RWPE2 (cell line): ENCODE measurements around the gene FGF18.

ENCODE experiments used
- ATAC-seq: fragments of 200-7000 bp; cut with Tn5 transposase; 3 replicates; pipeline ENCODE4 v1.9.1; 2021; ENCODE audit warnings: low read depth
- DNase-seq: peaks from one replicate; pipeline ENCODE4 v3.0.0-alpha.2; 2020; ENCODE audit warnings: low spot score
- H3K27ac ChIP-seq: fragments of 450-650 bp; 2 replicates; pipeline ENCODE4 v1.5.1; 2017; ENCODE audit warnings: mild to moderate bottlenecking; ENCODE audit not compliant: poor library complexity, severe bottlenecking
- H3K27me3 ChIP-seq: fragments of 250-450 bp; sonication (Bioruptor Pico); 2 replicates; pipeline ENCODE4 v1.5.1; 2021; ENCODE audit warnings: mild to moderate bottlenecking, moderate library complexity; ENCODE audit not compliant: insufficient read depth, poor library complexity, severe bottlenecking
- H3K36me3 ChIP-seq: fragments of 250-450 bp; sonication (Bioruptor Pico); 2 replicates; pipeline ENCODE4 v1.5.1; 2020; ENCODE audit warnings: low read depth, mild to moderate bottlenecking, moderate library complexity
- H3K4me1 ChIP-seq: fragments of 250-450 bp; sonication (Bioruptor Pico); 2 replicates; pipeline ENCODE4 v1.5.1; 2021; ENCODE audit warnings: mild to moderate bottlenecking, moderate library complexity; ENCODE audit not compliant: insufficient read depth, poor library complexity, severe bottlenecking
- H3K4me3 ChIP-seq: fragments of 250-450 bp; sonication (Bioruptor Pico); 2 replicates; pipeline ENCODE4 v1.5.1; 2021; ENCODE audit warnings: mild to moderate bottlenecking, moderate library complexity; ENCODE audit not compliant: severe bottlenecking
- H3K9me3 ChIP-seq: fragments of 250-450 bp; sonication (Bioruptor Pico); 2 replicates; pipeline ENCODE4 v1.5.1; 2021; ENCODE audit warnings: mild to moderate bottlenecking, moderate library complexity; ENCODE audit not compliant: severe bottlenecking
- CTCF ChIP-seq: fragments of 450-650 bp; IDR thresholded peaks from one replicate; pipeline ENCODE4 v1.5.1; 2017; ENCODE audit warnings: mild to moderate bottlenecking, moderate library complexity; ENCODE audit not compliant: poor library complexity, severe bottlenecking

Gene FGF18

GRCh38 chr5:171462136-171462927 lies 42.9 kb downstream of the FGF18 start:
- no peaks in the 10 kb centered on the region for H3K4me1 ChIP-seq

GRCh38 chr5:171462928-171463861 lies 43.7 kb downstream of the FGF18 start:
- ATAC-seq (no peak), DNase-seq (no peak)
- no peak overlapping the region for H3K27ac ChIP-seq
- H3K9me3 ChIP-seq = no peaks in the 10 kb centered on the region
- no peaks in the 10 kb centered on the region for H3K4me1 ChIP-seq
- H3K36me3 ChIP-seq = no peaks in the 10 kb centered on the region
- TF ChIP-seq CTCF = no peak
- no peaks in the 10 kb centered on the region for H3K27me3 ChIP-seq
- H3K4me3 ChIP-seq = no peak overlapping the region

More at GRCh38 chr5:171462136-171462927, 42.9 kb downstream of the FGF18 start:
- no peak overlapping the region for H3K27ac ChIP-seq
- DNase-seq (no peak), ATAC-seq (no peak)
- H3K36me3 ChIP-seq = no peaks in the 10 kb centered on the region
- no peaks in the 10 kb centered on the region for H3K9me3 ChIP-seq
- TF ChIP-seq CTCF = no peak
- no peak overlapping the region for H3K4me3 ChIP-seq
- H3K27me3 ChIP-seq = no peaks in the 10 kb centered on the region

- H3K9me3 ChIP-seq = no peaks in the 10 kb centered on the region
- no peak for TF ChIP-seq CTCF
- no peaks in the 10 kb centered on the region for H3K4me1 ChIP-seq
- ATAC-seq (no peak), DNase-seq (no peak)
- H3K36me3 ChIP-seq = no peaks in the 10 kb centered on the region
- H3K27ac ChIP-seq = no peak overlapping the region
- no peak overlapping the region for H3K4me3 ChIP-seq
- no peaks in the 10 kb centered on the region for H3K27me3 ChIP-seq
Measured at GRCh38 chr5:171463862-171464229, 44.4 kb downstream of the FGF18 start.

- DNase-seq = no peak
- Histone ChIP-seq H3K9me3 (no peaks in the 10 kb centered on the region), H3K27ac (no peak overlapping the region), H3K4me1 (no peaks in the 10 kb centered on the region), H3K27me3 (no peaks in the 10 kb centered on the region), H3K4me3 (no peak overlapping the region), H3K36me3 (no peaks in the 10 kb centered on the region)
- no peak for ATAC-seq
- TF ChIP-seq CTCF = no peak
Measured at GRCh38 chr5:171464829-171465228, 45.4 kb downstream of the FGF18 start.
